ENCODE data around the gene EEF1AKMT4.

Gene EEF1AKMT4

DNA sequence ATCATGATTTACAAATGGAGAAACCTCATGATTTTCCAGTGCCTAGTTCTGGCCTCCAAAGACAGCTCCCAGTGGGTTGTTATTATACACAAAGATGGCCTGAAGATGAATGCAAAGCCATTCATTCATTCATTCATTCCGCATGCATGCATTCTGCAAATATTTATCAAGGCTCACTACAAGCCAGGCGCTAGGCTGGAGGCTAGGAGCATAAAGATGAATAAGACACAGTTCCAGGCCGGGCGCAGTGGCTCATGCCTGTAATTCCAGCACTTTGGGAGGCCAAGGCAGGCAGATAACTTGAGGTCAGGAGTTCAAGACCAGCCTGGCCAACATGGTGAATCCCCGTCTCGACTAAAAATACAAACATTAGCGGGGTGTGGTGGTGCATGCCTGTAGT lies 47.1 kb downstream of the EEF1AKMT4 start:
- DNase-seq (ENCODE audit: low spot score) (no peak), FAIRE-seq (no peak)

DNA sequence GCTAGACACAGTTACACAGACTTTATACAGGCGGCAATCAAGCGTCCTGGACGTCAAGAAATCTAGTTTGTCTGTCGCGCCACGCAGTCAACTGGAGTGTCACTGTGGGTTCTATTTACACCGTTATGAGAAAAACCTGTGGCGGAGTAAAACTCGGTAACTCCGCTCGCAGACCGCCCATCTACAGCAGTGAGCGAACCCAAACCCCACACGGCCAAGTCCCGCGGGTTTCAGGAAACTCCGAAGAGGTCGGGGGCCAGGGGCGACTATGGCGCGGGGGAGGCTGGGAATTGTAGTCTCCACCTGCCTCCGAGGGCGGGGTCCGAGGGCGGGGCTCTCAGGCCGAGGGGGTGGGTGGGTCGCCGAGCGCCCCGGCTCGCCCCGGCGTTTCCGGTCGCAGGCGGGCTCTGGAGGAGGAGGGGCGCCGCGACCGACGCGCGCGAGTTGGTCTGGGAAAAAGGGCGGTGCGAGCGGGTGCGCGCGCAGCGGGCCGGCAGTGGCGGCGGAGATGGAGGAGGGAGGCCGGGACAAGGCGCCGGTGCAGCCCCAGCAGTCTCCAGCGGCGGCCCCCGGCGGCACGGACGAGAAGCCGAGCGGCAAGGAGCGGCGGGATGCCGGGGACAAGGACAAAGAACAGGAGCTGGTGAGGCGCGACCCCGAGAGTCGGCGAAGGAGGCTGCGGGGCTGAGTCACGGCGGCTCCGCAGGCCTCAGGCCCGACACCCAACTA lies 49.5 kb downstream of the EEF1AKMT4 start, which contains the start of gene PSMD2:
Gene PSMD2 (plus strand): TSS at position 483 of the 729 bp plus-strand sequence. CDS start 26 bp downstream, at position 509.
- DNase-seq (ENCODE audit: low spot score) (peak; percentile 99), FAIRE-seq (no peak)

DNA sequence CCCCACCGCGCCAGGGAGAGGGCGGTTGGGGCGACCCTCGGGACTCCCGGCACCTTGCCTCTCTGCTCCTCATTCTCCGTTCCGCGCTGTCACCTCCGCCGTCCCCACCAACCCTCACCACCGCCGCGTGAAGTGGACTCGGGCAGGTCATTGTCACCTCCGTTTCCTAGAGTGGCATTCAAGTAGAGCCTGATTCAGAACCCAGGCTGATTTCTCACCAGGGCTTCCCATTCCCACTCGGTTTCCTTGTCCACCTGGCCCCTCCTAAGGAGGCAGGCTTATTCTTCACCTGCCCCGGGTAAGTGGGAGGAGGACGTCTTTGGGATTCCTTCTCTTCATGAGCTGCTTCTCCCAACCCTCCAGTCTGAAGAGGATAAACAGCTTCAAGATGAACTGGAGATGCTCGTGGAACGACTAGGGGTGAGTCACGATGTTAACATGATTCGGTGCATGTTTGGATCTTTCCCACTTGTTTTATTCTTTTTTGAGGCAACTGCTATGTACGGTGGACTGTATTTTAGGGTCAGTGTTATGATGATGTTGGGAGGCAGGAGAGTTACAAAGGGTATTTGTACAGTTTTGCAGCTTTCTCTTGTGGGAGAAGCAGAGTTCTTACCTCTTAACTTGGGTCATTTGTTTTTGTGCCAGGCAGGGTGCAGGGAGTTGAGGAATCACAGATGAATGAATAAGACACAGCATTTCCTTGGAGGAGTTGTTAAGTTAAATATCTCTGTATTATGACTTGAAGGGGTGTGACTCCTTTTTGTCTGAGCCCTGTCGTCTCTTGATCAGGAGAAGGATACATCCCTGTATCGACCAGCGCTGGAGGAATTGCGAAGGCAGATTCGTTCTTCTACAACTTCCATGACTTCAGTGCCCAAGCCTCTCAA lies 50.3 kb downstream of the EEF1AKMT4 start:
- DNase-seq (ENCODE audit: low spot score) (no peak), FAIRE-seq (no peak)

- no peak for FAIRE-seq
- no peak for DNase-seq (ENCODE audit: low spot score)
Measured at GRCh38 chr3:184300378-184300720, 50.9 kb downstream of the EEF1AKMT4 start.

- no peak for FAIRE-seq
- DNase-seq (ENCODE audit: low spot score), result no peak
Measured at GRCh38 chr3:184305577-184305976, 56.1 kb downstream of the EEF1AKMT4 start.

DNA sequence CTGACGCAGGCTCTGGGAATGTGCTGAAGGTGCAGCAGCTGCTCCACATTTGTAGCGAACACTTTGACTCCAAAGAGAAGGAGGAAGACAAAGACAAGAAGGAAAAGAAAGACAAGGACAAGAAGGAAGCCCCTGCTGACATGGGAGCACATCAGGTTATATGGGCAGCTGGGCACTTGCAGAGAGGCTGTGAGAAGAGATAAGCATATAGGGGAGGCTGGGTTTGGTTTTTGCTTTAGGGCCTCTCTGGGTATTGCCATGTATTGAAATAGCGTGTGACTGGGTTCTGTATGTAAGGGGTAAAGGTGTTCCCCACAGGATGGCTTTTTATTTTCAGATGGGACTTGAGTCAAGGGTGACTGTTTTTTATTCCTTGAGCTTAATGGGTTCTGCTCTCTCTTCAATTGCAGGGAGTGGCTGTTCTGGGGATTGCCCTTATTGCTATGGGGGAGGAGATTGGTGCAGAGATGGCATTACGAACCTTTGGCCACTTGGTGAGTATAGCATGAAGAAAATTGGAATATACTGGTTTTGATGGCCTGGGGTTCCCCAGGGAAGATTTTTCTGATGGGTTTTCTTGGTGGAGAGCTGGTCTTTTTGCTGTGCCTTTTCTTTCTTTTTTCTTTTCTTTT lies 57.0 kb downstream of the EEF1AKMT4 start:
- no peak for FAIRE-seq

GRCh38 chr3:184307915-184308314 lies 58.4 kb downstream of the EEF1AKMT4 start:
- no peak for DNase-seq (ENCODE audit: low spot score)
- no peak for FAIRE-seq

More for the DNA sequence above, 57.0 kb downstream of the EEF1AKMT4 start:
- DNase-seq (ENCODE audit: low spot score), result no peak
